Cardiac fibroblast (primary cell): ENCODE results near the gene OVCH1.

Source experiments
- DNase-seq, 2 donors: peaks; one replicate each; pipeline versions ENCODE4 v3.0.0 to v3.0.0-alpha.2; 2010; ENCODE audit warnings: low read depth in 2 of 2
- H3K4me3 ChIP-seq, 2 donors: replicated peaks in 1 of 2; 1 replicate in 1 of 2; 2 replicates in 1 of 2; pipeline ENCODE4 v1.5.1; 2011; ENCODE audit warnings: low read depth in 2 of 2, low read length in 2 of 2, mild to moderate bottlenecking in 2 of 2, moderate library complexity in 1 of 2
- CTCF ChIP-seq: IDR thresholded peaks from one replicate; pipeline ENCODE4 v1.5.1; 2011; ENCODE audit warnings: low read depth, mild to moderate bottlenecking, low read length, inconsistent platforms

The OVCH1 gene

GRCh38 chr12:29460082-29460481, 37.4 kb downstream of the OVCH1 start:
- TF ChIP-seq CTCF: no peak
- no peak for DNase-seq
- H3K4me3 ChIP-seq: no peak overlapping the region

- DNase-seq: no peak
- H3K4me3 ChIP-seq: no peak overlapping the region
- TF ChIP-seq CTCF: no peak
Observed at GRCh38 chr12:29455087-29455486, 42.4 kb downstream of the OVCH1 start.

GRCh38 chr12:29451888-29452287, 45.6 kb downstream of the OVCH1 start:
- TF ChIP-seq CTCF: no peak

GRCh38 chr12:29448157-29448556, 49.3 kb downstream of the OVCH1 start:
- no peak for DNase-seq
- no peak overlapping the region for H3K4me3 ChIP-seq
- TF ChIP-seq CTCF: no peak

More at GRCh38 chr12:29451888-29452287, 45.6 kb downstream of the OVCH1 start:
- DNase-seq: no peak
- no peak overlapping the region for H3K4me3 ChIP-seq

- DNase-seq: no peak
- H3K4me3 ChIP-seq: no peak overlapping the region
- TF ChIP-seq CTCF: no peak
Observed at GRCh38 chr12:29447285-29447975, 50.1 kb downstream of the OVCH1 start.

GRCh38 chr12:29439506-29439905, 58.0 kb downstream of the OVCH1 start:
- H3K4me3 ChIP-seq: no peak overlapping the region
- TF ChIP-seq CTCF: no peak
- DNase-seq: no peak
